Articular chondrocyte of knee joint (primary cell): ENCODE measurements around the gene PLGLB1. TPM values are rescaled to one million over a fixed set of nuclear protein-coding genes. Genes with fewer than 3 reads are reported as not detected.

Experiments
- small RNA-seq: library from RNA; depleted of rRNA; stranded (forward); fragments of <200 nt; gene quantifications from one replicate; pipeline ENCODE3, GENCODE V24; 2012
- total RNA-seq: library from RNA; depleted of rRNA; stranded (reverse); fragments of >200 nt; gene quantifications from 2 replicates; pipeline ENCODE4 v1.2.3, GENCODE V29; 2012

PLGLB1 gene
- total RNA-seq: 2.2 and 3.7 TPM in 2 replicates

GRCh38 chr2:87021744-87022143 lies at the start of gene PLGLB1:
PLGLB1 (minus strand) TSS chr2:87021844; CDS start chr2:87021783, 61 bp downstream.

Small RNAs within 50 kb of the gene (small RNA-seq; reads per million reads assigned to genes)
- gene AC125232.1: not detected

Other genes starting within 250 kb of the PLGLB1 start
- not detected in 2 replicates for gene CD8A, start 230.9 kb downstream of the PLGLB1 start, total RNA-seq
- 0.22 TPM in 1 of 2 replicates, not detected in the other for gene CD8B, start 160.0 kb downstream of the PLGLB1 start, total RNA-seq
- under 0.01 and 0.11 TPM in 2 replicates for gene RGPD1, start 79.7 kb downstream of the PLGLB1 start, total RNA-seq